ENCODE measurements around the gene FAM193A. TPM values are rescaled to one million over a fixed set of nuclear protein-coding genes. Genes with fewer than 3 reads are reported as not detected.

FAM193A gene
- total and polyA plus RNA-seq, 12 donors: 7.5 to 20.6 (median 15.9) TPM

- intact Hi-C loops (cut with DNase I): no loop called here
- TF ChIP-seq CTCF (IDR thresholded peaks at IDR 0.05): no peak
- Histone ChIP-seq H3K4me3 (no peak overlapping the region), H3K4me1 (peaks cover 0 to 42% (median 28%) of the 10 kb centered on the region in 9 donors), H3K9me3 (no peaks in the 10 kb centered on the region), H3K27ac (peak overlapping the region in 1 of 10 donors; percentile 48), H3K27me3 (no peaks in the 10 kb centered on the region), H3K36me3 (peaks cover 0 to 99% (median 54%) of the 10 kb centered on the region in 9 donors)
- ATAC-seq: no peak
- no peak for DNase-seq
- 98 to 100% methylated on average over 4 of the region's 4 CpGs for WGBS, 2 donors
Measured at GRCh38 chr4:2497324-2497723, 39.1 kb upstream of the FAM193A start.

- no peaks in the 10 kb centered on the region for H3K9me3 ChIP-seq
- no peak overlapping the region for H3K4me3 ChIP-seq
- intact Hi-C loops (cut with DNase I): no loop called here
- H3K36me3 ChIP-seq: peaks cover 0 to 99% (median 50%) of the 10 kb centered on the region in 9 donors
- DNase-seq: peak in 1 of 2 donors; percentile 13
- TF ChIP-seq CTCF (IDR thresholded peaks at IDR 0.05): no peak
- peak overlapping the region in 1 of 10 donors; percentile 71 for H3K27ac ChIP-seq
- peak in 5 of 8 donors; percentile 17 to 51 (median 29) for ATAC-seq
- 91 to 92% methylated on average over 9 of the region's 9 CpGs for WGBS, 2 donors
- peaks cover 0 to 36% (median 25%) of the 10 kb centered on the region in 9 donors for H3K4me1 ChIP-seq
- no peaks in the 10 kb centered on the region for H3K27me3 ChIP-seq
Measured at GRCh38 chr4:2497931-2498330, 38.5 kb upstream of the FAM193A start.

- WGBS, 2 donors: 92 to 98% methylated on average over 2 of the region's 2 CpGs
- no peak for TF ChIP-seq CTCF (IDR thresholded peaks at IDR 0.05)
- H3K36me3 ChIP-seq: peaks cover 0 to 96% (median 50%) of the 10 kb centered on the region in 9 donors
- intact Hi-C loops (cut with DNase I): no loop called here
- DNase-seq (no peak), ATAC-seq (no peak)
- no peak overlapping the region for H3K4me3 ChIP-seq
- H3K4me1 ChIP-seq: peaks cover 0 to 18% (median 8%) of the 10 kb centered on the region in 9 donors
- no peak overlapping the region for H3K27ac ChIP-seq
- H3K9me3 ChIP-seq: no peaks in the 10 kb centered on the region
- no peaks in the 10 kb centered on the region for H3K27me3 ChIP-seq
Measured at GRCh38 chr4:2500547-2500946, 35.9 kb upstream of the FAM193A start.

GRCh38 chr4:2501034-2501594 is 35.3 kb upstream of the FAM193A start:
- H3K27me3 ChIP-seq: no peaks in the 10 kb centered on the region
- 87% methylated on average over 7 of the region's 7 CpGs for WGBS, 2 donors
- TF ChIP-seq CTCF (IDR thresholded peaks at IDR 0.05): no peak
- ATAC-seq: peak in 1 of 8 donors; percentile 26
- peaks cover 0 to 12% (median 3%) of the 10 kb centered on the region in 9 donors for H3K4me1 ChIP-seq
- peaks cover 0 to 97% (median 50%) of the 10 kb centered on the region in 9 donors for H3K36me3 ChIP-seq
- no peak for DNase-seq
- intact Hi-C loops (cut with DNase I): no loop called here
- no peaks in the 10 kb centered on the region for H3K9me3 ChIP-seq
- H3K27ac ChIP-seq: no peak overlapping the region
- H3K4me3 ChIP-seq: no peak overlapping the region

Measured in heart right ventricle (tissue), 16 donors.